Epithelial cell of prostate (primary cell): Measurements from ENCODE around the gene GHSR.

Source experiments
- DNase-seq: peaks from one replicate; pipeline ENCODE4 v3.0.0-alpha.2; 2011; ENCODE audit warnings: low read depth, low spot score
- H3K27ac ChIP-seq: fragments of 450-650 bp; 2 replicates; pipeline ENCODE4 v1.5.1; 2017; ENCODE audit warnings: mild to moderate bottlenecking

Gene GHSR

GRCh38 chr3:172441581-172441980, 6.7 kb downstream of the GHSR start:
- DNase-seq, result no peak
- H3K27ac ChIP-seq, result no peak overlapping the region

- DNase-seq, result no peak
Observed at GRCh38 chr3:172438186-172438585, 10.1 kb downstream of the GHSR start.

GRCh38 chr3:172437713-172438112, 10.5 kb downstream of the GHSR start:
- DNase-seq, result no peak
- H3K27ac ChIP-seq, result no peak overlapping the region

More at GRCh38 chr3:172438186-172438585, 10.1 kb downstream of the GHSR start:
- H3K27ac ChIP-seq, result no peak overlapping the region

GRCh38 chr3:172415323-172415722, 32.9 kb downstream of the GHSR start:
- DNase-seq, result no peak
- no peak overlapping the region for H3K27ac ChIP-seq

GRCh38 chr3:172411478-172411947, 36.7 kb downstream of the GHSR start:
- no peak overlapping the region for H3K27ac ChIP-seq

GRCh38 chr3:172410702-172411477, 37.4 kb downstream of the GHSR start:
- no peak overlapping the region for H3K27ac ChIP-seq
- DNase-seq, result no peak

More at GRCh38 chr3:172411478-172411947, 36.7 kb downstream of the GHSR start:
- no peak for DNase-seq

GRCh38 chr3:172407872-172408271, 40.4 kb downstream of the GHSR start:
- no peak overlapping the region for H3K27ac ChIP-seq

GRCh38 chr3:172405914-172406313, 42.3 kb downstream of the GHSR start:
- DNase-seq, result no peak
- H3K27ac ChIP-seq, result no peak overlapping the region

More at GRCh38 chr3:172407872-172408271, 40.4 kb downstream of the GHSR start:
- no peak for DNase-seq

GRCh38 chr3:172404237-172404962, 43.9 kb downstream of the GHSR start:
- H3K27ac ChIP-seq, result no peak overlapping the region
- no peak for DNase-seq

GRCh38 chr3:172402892-172403643, 45.2 kb downstream of the GHSR start:
- no peak for DNase-seq
- no peak overlapping the region for H3K27ac ChIP-seq

- no peak for DNase-seq
Observed at GRCh38 chr3:172402090-172402489, 46.2 kb downstream of the GHSR start.

GRCh38 chr3:172398484-172398883, 49.8 kb downstream of the GHSR start:
- DNase-seq, result no peak
- H3K27ac ChIP-seq, result no peak overlapping the region

More at GRCh38 chr3:172402090-172402489, 46.2 kb downstream of the GHSR start:
- H3K27ac ChIP-seq, result no peak overlapping the region

GRCh38 chr3:172397716-172398405, 50.4 kb downstream of the GHSR start:
- H3K27ac ChIP-seq, result no peak overlapping the region
- no peak for DNase-seq

GRCh38 chr3:172396400-172396799, 51.9 kb downstream of the GHSR start:
- H3K27ac ChIP-seq, result no peak overlapping the region
- no peak for DNase-seq

- H3K27ac ChIP-seq, result no peak overlapping the region
- DNase-seq, result no peak
Observed at GRCh38 chr3:172394692-172395091, 53.6 kb downstream of the GHSR start.
